ENCODE data around the gene STMN3.
A peak's percentile ranks its signal among the peaks of the same experiment; 100 is the strongest.

STMN3 gene

GRCh38 chr20:63692436-63693082, 39.3 kb upstream of the STMN3 start:
- DNase-seq (ENCODE audit: low read depth, low spot score), result no peak

- DNase-seq (ENCODE audit: low read depth, low spot score), result no peak
Observed at GRCh38 chr20:63691711-63692435, 38.6 kb upstream of the STMN3 start.

- DNase-seq (ENCODE audit: low read depth, low spot score), result no peak
Observed at GRCh38 chr20:63690898-63691710, 37.9 kb upstream of the STMN3 start.

- no peak for DNase-seq (ENCODE audit: low read depth, low spot score)
Observed at GRCh38 chr20:63690003-63690897, 37.0 kb upstream of the STMN3 start.

- no peak for DNase-seq (ENCODE audit: low read depth, low spot score)
Observed at GRCh38 chr20:63689046-63690002, 36.1 kb upstream of the STMN3 start.

- no peak for DNase-seq (ENCODE audit: low read depth, low spot score)
Observed at GRCh38 chr20:63688228-63689045, 35.2 kb upstream of the STMN3 start.

- no peak for DNase-seq (ENCODE audit: low read depth, low spot score)
Observed at GRCh38 chr20:63687419-63688178, 34.4 kb upstream of the STMN3 start.

GRCh38 chr20:63686492-63687321, 33.5 kb upstream of the STMN3 start:
- DNase-seq (ENCODE audit: low read depth, low spot score), result peak; percentile 66

- DNase-seq (ENCODE audit: low read depth, low spot score), result no peak
Observed at GRCh38 chr20:63686094-63686491, 32.9 kb upstream of the STMN3 start.

- no peak for DNase-seq (ENCODE audit: low read depth, low spot score)
Observed at GRCh38 chr20:63685269-63686026, 32.2 kb upstream of the STMN3 start.

- DNase-seq (ENCODE audit: low read depth, low spot score), result peak; percentile 91
Observed at GRCh38 chr20:63682384-63683139, 29.3 kb upstream of the STMN3 start.

- no peak for DNase-seq (ENCODE audit: low read depth, low spot score)
Observed at GRCh38 chr20:63681609-63682142, 28.5 kb upstream of the STMN3 start.

GRCh38 chr20:63680857-63681608, 27.8 kb upstream of the STMN3 start:
- DNase-seq (ENCODE audit: low read depth, low spot score), result no peak

- no peak for DNase-seq (ENCODE audit: low read depth, low spot score)
Observed at GRCh38 chr20:63680427-63680826, 27.2 kb upstream of the STMN3 start.

- DNase-seq (ENCODE audit: low read depth, low spot score), result no peak
Observed at GRCh38 chr20:63679799-63680305, 26.6 kb upstream of the STMN3 start.
